ENCODE measurements around the gene TWF2.

TWF2 gene

GRCh38 chr3:52198643-52199608 lies 40.0 kb downstream of the TWF2 start:
- DNase-seq = no peak

- no peak for DNase-seq
Observed at GRCh38 chr3:52197842-52198625, 40.9 kb downstream of the TWF2 start, which contains the start of gene ALAS1. Gene ALAS1 (plus strand): TSS chr3:52198160. CDS start chr3:52199242, 1,082 bp downstream.

GRCh38 chr3:52197499-52197841 lies 41.5 kb downstream of the TWF2 start:
- no peak for DNase-seq

- DNase-seq = no peak
Observed at GRCh38 chr3:52196977-52197376, 42.0 kb downstream of the TWF2 start.

GRCh38 chr3:52195823-52196331 lies 43.1 kb downstream of the TWF2 start:
- DNase-seq = no peak

- no peak for DNase-seq
Observed at GRCh38 chr3:52195291-52195597, 43.7 kb downstream of the TWF2 start.

GRCh38 chr3:52194485-52195290 lies 44.3 kb downstream of the TWF2 start:
- no peak for DNase-seq

GRCh38 chr3:52193065-52193464 lies 45.9 kb downstream of the TWF2 start:
- DNase-seq = no peak

GRCh38 chr3:52191663-52192062 lies 47.3 kb downstream of the TWF2 start:
- no peak for DNase-seq

GRCh38 chr3:52190294-52191074 lies 48.5 kb downstream of the TWF2 start:
- no peak for DNase-seq

- DNase-seq = no peak
Observed at GRCh38 chr3:52188556-52188955, 50.4 kb downstream of the TWF2 start.

- no peak for DNase-seq
Observed at GRCh38 chr3:52186729-52187128, 52.2 kb downstream of the TWF2 start.

- DNase-seq = no peak
Observed at GRCh38 chr3:52185837-52186236, 53.1 kb downstream of the TWF2 start.

- no peak for DNase-seq
Observed at GRCh38 chr3:52185311-52185710, 53.6 kb downstream of the TWF2 start.

GRCh38 chr3:52184690-52185089 lies 54.3 kb downstream of the TWF2 start:
- DNase-seq = no peak

GRCh38 chr3:52183786-52184445 lies 55.0 kb downstream of the TWF2 start:
- no peak for DNase-seq

GRCh38 chr3:52182691-52183090 lies 56.3 kb downstream of the TWF2 start:
- DNase-seq = no peak

- DNase-seq = no peak
Observed at GRCh38 chr3:52182196-52182595, 56.8 kb downstream of the TWF2 start.

- no peak for DNase-seq
Observed at GRCh38 chr3:52181543-52181942, 57.4 kb downstream of the TWF2 start.

Measured in NCI-H2107 (cell line).